ENCODE results near the gene CDK2AP2. TPM values are rescaled to one million over a fixed set of nuclear protein-coding genes. Genes with fewer than 3 reads are reported as not detected.

The CDK2AP2 gene
- total RNA-seq, 2 donors from 2014 or later: 91.6 to 142 TPM

DNA sequence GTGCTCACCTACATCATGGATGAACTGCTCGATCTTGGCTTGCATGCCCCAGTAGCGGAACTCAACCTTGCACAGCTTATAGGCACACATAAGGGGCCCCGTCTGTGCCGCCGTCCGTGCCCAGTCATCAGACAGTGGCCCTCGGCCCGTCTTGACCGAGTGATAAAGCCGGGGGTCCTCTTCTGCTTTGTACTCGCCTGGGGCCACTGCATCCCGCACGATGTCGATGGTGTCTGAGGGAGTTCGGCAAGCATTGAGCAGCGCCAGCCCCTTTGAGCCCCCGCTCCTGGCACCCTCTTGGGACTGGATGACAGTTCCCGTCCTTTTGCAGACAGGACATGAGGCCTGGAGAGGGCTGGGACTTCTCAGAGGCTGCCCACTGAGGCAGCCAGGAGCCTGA lies 6.1 kb downstream of the CDK2AP2 start:
- Histone ChIP-seq H3K9me3 (no peaks in the 10 kb centered on the region), H3K4me3 (no peak overlapping the region), H3K4me1 (peaks cover 19% of the 10 kb centered on the region), H3K9ac (ENCODE audit: low read depth in 2 of 2, low read length in 2 of 2) (no peak overlapping the region), H3K27ac (no peak overlapping the region), H3K27me3 (no peaks in the 10 kb centered on the region), H3K36me3 (peaks cover 9% of the 10 kb centered on the region)
- intact Hi-C loops (cut with DNase I): no loop called here
- no peak for DNase-seq
- no peak for TF ChIP-seq CTCF (IDR thresholded peaks at IDR 0.05)

DNA sequence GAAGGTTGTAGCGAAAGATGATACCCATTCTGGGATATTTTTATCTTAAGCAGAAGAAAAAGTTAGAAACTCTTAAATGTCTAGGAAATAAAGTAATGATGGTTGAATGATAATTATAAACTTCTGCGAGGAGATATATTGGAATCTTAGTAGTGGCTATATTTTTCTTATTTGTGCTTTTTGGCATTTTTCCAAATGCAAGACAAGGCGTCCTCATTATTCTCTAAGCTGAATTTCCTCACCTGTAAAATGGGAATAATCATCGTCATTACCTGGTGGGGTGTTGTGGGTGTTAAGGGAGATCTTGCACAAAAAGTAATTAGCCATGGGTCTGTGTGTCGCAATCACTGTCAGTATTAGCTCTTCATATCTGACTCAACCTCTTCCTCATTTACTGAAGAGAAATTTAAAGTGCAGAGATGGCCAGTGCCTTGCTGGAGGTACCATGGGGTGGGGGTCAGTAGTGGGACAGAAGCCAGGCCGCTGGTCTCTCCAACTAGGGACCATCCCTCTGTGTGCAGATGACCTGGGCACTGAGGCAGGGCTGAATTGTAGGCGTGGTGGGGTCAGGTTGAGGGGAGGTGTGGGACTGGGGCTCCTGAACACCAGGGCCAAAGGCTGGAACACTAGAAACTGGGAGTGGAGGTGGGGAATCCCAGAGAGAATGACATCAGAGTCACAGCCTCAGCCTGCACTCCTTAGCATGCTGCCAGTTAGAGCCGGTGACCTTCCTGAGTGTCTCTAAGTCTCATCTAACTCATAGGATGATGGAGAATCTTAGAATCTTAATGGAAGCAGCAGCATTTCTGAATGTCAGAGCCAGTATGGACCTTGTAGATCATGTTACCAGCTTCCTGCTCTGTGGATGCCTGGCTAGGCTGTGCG lies 6.9 kb downstream of the CDK2AP2 start:
- intact Hi-C loops (cut with DNase I): no loop called here
- Histone ChIP-seq H3K4me1 (peaks cover 12% of the 10 kb centered on the region), H3K9ac (ENCODE audit: low read depth in 2 of 2, low read length in 2 of 2) (no peak overlapping the region), H3K27ac (no peak overlapping the region), H3K4me3 (no peak overlapping the region), H3K9me3 (no peaks in the 10 kb centered on the region), H3K27me3 (no peaks in the 10 kb centered on the region), H3K36me3 (peaks cover 9% of the 10 kb centered on the region)
- no peak for TF ChIP-seq CTCF (IDR thresholded peaks at IDR 0.05)
- DNase-seq: no peak

GRCh38 chr11:67500484-67500821 lies 7.5 kb downstream of the CDK2AP2 start:
- intact Hi-C loops (cut with DNase I): no loop called here
- Histone ChIP-seq H3K36me3 (peaks cover 9% of the 10 kb centered on the region), H3K27ac (no peak overlapping the region), H3K9me3 (no peaks in the 10 kb centered on the region), H3K27me3 (no peaks in the 10 kb centered on the region), H3K4me3 (no peak overlapping the region), H3K4me1 (peaks cover 7% of the 10 kb centered on the region), H3K9ac (ENCODE audit: low read depth in 2 of 2, low read length in 2 of 2) (no peak overlapping the region)
- no peak for DNase-seq
- TF ChIP-seq CTCF (IDR thresholded peaks at IDR 0.05): no peak

DNA sequence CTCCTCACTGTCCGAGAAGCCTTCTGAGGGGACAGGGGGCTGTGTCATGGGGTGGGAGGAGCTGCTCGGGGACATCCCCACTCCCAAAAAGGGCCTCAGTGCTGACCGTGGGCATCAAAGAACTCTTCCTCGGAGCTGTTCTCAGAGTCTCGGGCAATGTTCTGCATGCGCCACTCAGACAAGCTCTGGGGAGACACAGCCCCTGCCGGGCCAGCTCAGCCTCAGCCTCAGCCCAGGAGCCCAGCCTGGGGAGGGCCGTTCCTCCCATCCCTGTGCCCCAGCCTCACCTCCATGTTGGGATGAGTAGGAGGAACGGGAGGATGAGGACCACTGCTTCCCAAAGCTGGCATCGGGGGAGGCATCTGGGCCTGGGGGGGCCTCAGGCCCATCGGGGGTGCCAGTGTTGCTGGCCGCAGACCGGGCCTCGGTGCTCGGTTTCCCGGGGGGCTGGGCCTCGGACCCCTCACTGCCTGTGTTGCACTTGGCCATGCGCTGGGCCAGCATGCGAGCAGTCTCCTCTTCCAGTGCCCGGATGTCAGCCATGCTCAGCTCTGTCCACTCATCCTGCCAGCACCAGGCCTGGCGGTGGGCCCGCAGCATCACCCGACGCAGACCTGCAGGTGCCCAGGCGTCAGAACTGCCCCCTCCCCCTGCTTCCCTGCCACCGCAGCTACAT lies 8.0 kb downstream of the CDK2AP2 start:
- no peak for DNase-seq
- Histone ChIP-seq H3K27me3 (no peaks in the 10 kb centered on the region), H3K9ac (ENCODE audit: low read depth in 2 of 2, low read length in 2 of 2) (no peak overlapping the region), H3K27ac (no peak overlapping the region), H3K4me1 (peaks cover 6% of the 10 kb centered on the region), H3K36me3 (peaks cover 9% of the 10 kb centered on the region), H3K9me3 (no peaks in the 10 kb centered on the region), H3K4me3 (no peak overlapping the region)
- intact Hi-C loops (cut with DNase I): no loop called here
- no peak for TF ChIP-seq CTCF (IDR thresholded peaks at IDR 0.05)

DNA sequence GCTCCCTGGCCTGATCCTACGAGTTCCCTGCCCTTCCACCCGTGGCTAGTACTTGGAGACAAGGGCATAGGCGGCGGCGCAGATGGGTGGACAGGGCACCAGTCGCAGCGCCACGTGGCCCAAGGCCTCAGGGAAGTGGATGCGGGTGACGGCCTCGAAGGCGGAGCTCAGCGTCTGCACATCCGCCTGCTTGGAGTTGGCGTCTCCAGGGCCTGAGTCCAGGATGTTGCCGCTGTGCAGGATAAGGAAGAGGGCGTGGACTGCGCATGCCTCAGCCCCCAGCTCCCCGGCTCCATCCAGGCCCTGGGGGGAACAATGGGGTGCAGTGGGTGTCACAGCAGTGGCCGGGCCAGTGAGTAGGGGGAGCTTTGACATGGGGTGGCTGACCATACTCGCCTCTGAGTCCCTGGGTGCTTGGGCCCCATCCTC lies 9.4 kb downstream of the CDK2AP2 start:
- no peak overlapping the region for H3K9ac ChIP-seq (ENCODE audit: low read depth in 2 of 2, low read length in 2 of 2)
- H3K27ac ChIP-seq: no peak overlapping the region
- H3K9me3 ChIP-seq: no peaks in the 10 kb centered on the region
- TF ChIP-seq CTCF (IDR thresholded peaks at IDR 0.05): no peak
- H3K36me3 ChIP-seq: peaks cover 9% of the 10 kb centered on the region
- peaks cover 2% of the 10 kb centered on the region for H3K4me1 ChIP-seq
- no peak for DNase-seq
- no peak overlapping the region for H3K4me3 ChIP-seq
- no peaks in the 10 kb centered on the region for H3K27me3 ChIP-seq
- intact Hi-C loops (cut with DNase I): no loop called here

All from colonic mucosa (tissue), 4 donors.